H1 (cell line): ENCODE measurements around the gene GID8. TPM values are rescaled to one million over a fixed set of nuclear protein-coding genes. Genes with fewer than 3 reads are reported as not detected.

Experiments used
- CTCF ChIA-PET: fragments of 300-600 bp; sonication (Branson Sonifier 250); formaldehyde crosslinking; loops from one replicate; lab custom pipeline; 2021; ENCODE audit not compliant: partially characterized antibody; lab: Charles Lee
- POLR2A ChIA-PET: fragments of 300-600 bp; sonication (Branson Sonifier 250); formaldehyde crosslinking; loops from one replicate; lab custom pipeline; 2021; ENCODE audit warnings: inconsistent platforms; ENCODE audit not compliant: partially characterized antibody; lab: Charles Lee
- DNase-seq, 2 experiments: peaks; one replicate each; pipeline versions ENCODE4 v3.0.0 to v3.0.0-alpha.2; 2010 to 2022; ENCODE audit warnings: low spot score in 2 of 2, low read depth in 1 of 2, mixed read lengths in 1 of 2
- FAIRE-seq: peaks from 2 replicates; lab custom pipeline; 2011; peaks lifted over from hg19 to GRCh38; lab: Jason Lieb, UNC
- H2AFZ ChIP-seq: 2 replicates; pipeline ENCODE4 v1.8.1; 2012; ENCODE audit warnings: low read length, inconsistent platforms
- H2AK5ac ChIP-seq: 2 replicates; pipeline ENCODE4 v1.6.1; 2013; ENCODE audit warnings: low read depth, low read length
- H2BK120ac ChIP-seq: replicated peaks from 2 replicates; pipeline ENCODE3; 2013; ENCODE audit warnings: low read depth, low read length, inconsistent platforms
- H2BK12ac ChIP-seq: 2 replicates; pipeline ENCODE4 v1.6.1; 2013; ENCODE audit warnings: low read depth, low read length
- H2BK15ac ChIP-seq: 2 replicates; pipeline ENCODE4 v1.6.1; 2013; ENCODE audit warnings: low read length
- H2BK20ac ChIP-seq: 2 replicates; pipeline ENCODE4 v1.6.1; 2013; ENCODE audit warnings: low read length
- H2BK5ac ChIP-seq: 2 replicates; pipeline ENCODE4 v1.6.1; 2013; ENCODE audit warnings: low read depth, low read length
- H3K14ac ChIP-seq: 2 replicates; pipeline ENCODE4 v1.6.1; 2013; ENCODE audit warnings: inconsistent platforms; ENCODE audit not compliant: insufficient read length
- H3K18ac ChIP-seq: 2 replicates; pipeline ENCODE4 v1.6.1; 2013; ENCODE audit warnings: low read length; ENCODE audit errors: extremely low read depth
- H3K23ac ChIP-seq: 2 replicates; pipeline ENCODE4 v1.6.1; 2013; ENCODE audit warnings: inconsistent platforms; ENCODE audit not compliant: insufficient read length
- H3K23me2 ChIP-seq: 2 replicates; pipeline ENCODE4 v1.6.1; 2013; ENCODE audit warnings: low read depth, low read length
- H3K27ac ChIP-seq: 2 replicates; pipeline ENCODE4 v1.6.1; 2011; ENCODE audit warnings: low read depth, low read length, inconsistent platforms
- H3K27me3 ChIP-seq, 4 experiments: replicated peaks in 1 of 4; 1 replicate in 1 of 4; 2 replicates in 3 of 4; pipeline versions ENCODE4 v1.6.1 to v1.8.1; 2011 to 2013; ENCODE audit warnings: low read length in 3 of 4, mild to moderate bottlenecking in 3 of 4, inconsistent platforms in 2 of 4, mixed read lengths in 2 of 4, moderate library complexity in 1 of 4; ENCODE audit not compliant: control insufficient read depth in 3 of 4, insufficient read depth in 3 of 4; ENCODE audit errors: extremely low read depth in 1 of 4
- H3K36me3 ChIP-seq, 4 experiments: 2 replicates each; pipeline versions ENCODE4 v1.6.1 to v1.8.1; 2011 to 2013; ENCODE audit warnings: mild to moderate bottlenecking in 4 of 4, low read length in 3 of 4, moderate library complexity in 2 of 4, control low read depth in 1 of 4, inconsistent platforms in 1 of 4; ENCODE audit not compliant: insufficient read depth in 4 of 4, control insufficient read depth in 2 of 4
- H3K4ac ChIP-seq: replicated peaks from 2 replicates; pipeline ENCODE3; 2013; ENCODE audit warnings: low read length, low read depth, mixed read lengths, inconsistent platforms; ENCODE audit not compliant: insufficient read length
- H3K4me1 ChIP-seq, 4 experiments: replicated peaks in 1 of 4; 1 replicate in 1 of 4; 2 replicates in 3 of 4; pipeline versions ENCODE4 v1.6.1 to v1.8.1; 2011 to 2013; ENCODE audit warnings: low read length in 3 of 4, inconsistent platforms in 2 of 4, mixed read lengths in 1 of 4; ENCODE audit not compliant: insufficient read depth in 4 of 4, control insufficient read depth in 3 of 4
- H3K4me2 ChIP-seq, 2 experiments: 2 replicates each; pipeline versions ENCODE4 v1.6.1 to v1.8.1; 2011 to 2013; ENCODE audit warnings: low read depth in 2 of 2, low read length in 2 of 2, control low read depth in 1 of 2, inconsistent platforms in 1 of 2, mild to moderate bottlenecking in 1 of 2; ENCODE audit not compliant: insufficient read depth in 1 of 2
- H3K4me3 ChIP-seq, 4 experiments: fragments of 200-600, 300-600 bp in 1 of 4; sonication (generic), shearing (Covaris generic), sonication (Bioruptor Twin) in 1 of 4; 2 replicates each; pipeline versions ENCODE4 v1.5.1 to v1.8.1; 2011 to 2016; ENCODE audit warnings: low read length in 4 of 4, low read depth in 3 of 4, control low read depth in 2 of 4, inconsistent platforms in 2 of 4, mild to moderate bottlenecking in 2 of 4, mixed read lengths in 1 of 4, moderate library complexity in 1 of 4; ENCODE audit not compliant: insufficient read depth in 2 of 4; ENCODE audit errors: extremely low read depth in 1 of 4
- H3K56ac ChIP-seq: replicated peaks from 2 replicates; pipeline ENCODE3; 2013; ENCODE audit warnings: low read depth, mild to moderate bottlenecking, mixed read lengths, low read length, inconsistent platforms; ENCODE audit not compliant: insufficient read length
- H3K79me1 ChIP-seq: 2 replicates; pipeline ENCODE4 v1.6.1; 2013; ENCODE audit warnings: low read depth, low read length, control low read depth
- H3K79me2 ChIP-seq, 2 experiments: 2 replicates each; pipeline versions ENCODE4 v1.6.1 to v1.8.1; 2012 to 2013; ENCODE audit warnings: low read length in 2 of 2, mild to moderate bottlenecking in 2 of 2, inconsistent platforms in 1 of 2; ENCODE audit not compliant: insufficient read depth in 2 of 2, control insufficient read depth in 1 of 2
- H3K9ac ChIP-seq, 4 experiments: replicated peaks in 1 of 4; 1 replicate in 1 of 4; 2 replicates in 3 of 4; pipeline versions ENCODE4 v1.6.1 to v1.8.1; 2011 to 2013; ENCODE audit warnings: low read depth in 3 of 4, low read length in 3 of 4, control low read depth in 2 of 4, mild to moderate bottlenecking in 2 of 4, moderate library complexity in 2 of 4, inconsistent platforms in 1 of 4; ENCODE audit errors: extremely low read depth in 1 of 4
- H3K9me3 ChIP-seq, 2 experiments: 2 replicates each; pipeline versions ENCODE4 v1.6.1 to v1.8.1; 2012 to 2013; ENCODE audit warnings: mild to moderate bottlenecking in 2 of 2, moderate library complexity in 2 of 2, control low read depth in 1 of 2, inconsistent platforms in 1 of 2, low read depth in 1 of 2, low read length in 1 of 2, mixed read lengths in 1 of 2; ENCODE audit not compliant: insufficient read depth in 2 of 2
- H4K20me1 ChIP-seq, 2 experiments: replicated peaks in 1 of 2; 2 replicates each; pipeline versions ENCODE3 to v1.8.1; 2011 to 2013; ENCODE audit warnings: inconsistent platforms in 2 of 2, low read length in 2 of 2, mild to moderate bottlenecking in 1 of 2; ENCODE audit not compliant: insufficient read depth in 2 of 2, control insufficient read depth in 1 of 2
- H4K5ac ChIP-seq: 2 replicates; pipeline ENCODE4 v1.6.1; 2013; ENCODE audit warnings: low read length, low read depth, mixed read lengths, inconsistent platforms; ENCODE audit not compliant: insufficient read length
- H4K8ac ChIP-seq: 2 replicates; pipeline ENCODE4 v1.8.0; 2013; ENCODE audit warnings: mild to moderate bottlenecking, moderate library complexity, low read length, inconsistent platforms; ENCODE audit not compliant: insufficient read depth; ENCODE audit errors: extremely low read depth
- H4K91ac ChIP-seq: replicated peaks from 2 replicates; pipeline ENCODE3; 2013; ENCODE audit warnings: low read length, mixed read lengths, inconsistent platforms; ENCODE audit not compliant: insufficient read length
- CBX8 ChIP-seq: fragments of 300-800, 300-1000 bp; sonication (generic); IDR thresholded peaks from 2 replicates; pipeline ENCODE4 v1.7.1; 2016; ENCODE audit warnings: low read depth, low read length, borderline replicate concordance
- EGR1 ChIP-seq: IDR thresholded peaks from 2 replicates; pipeline ENCODE4 v1.6.1; 2011; ENCODE audit warnings: low read depth, low read length, borderline replicate concordance
- GABPA ChIP-seq: IDR thresholded peaks from 2 replicates; pipeline ENCODE4 v1.6.1; 2011; ENCODE audit warnings: mild to moderate bottlenecking, low read length, moderate library complexity, borderline replicate concordance; ENCODE audit not compliant: insufficient read depth
- MAFK ChIP-seq: IDR thresholded peaks from 2 replicates; pipeline ENCODE4 v1.6.1; 2012; ENCODE audit warnings: low read depth, mild to moderate bottlenecking, improper control_type of control experiment, low read length
- NANOG ChIP-seq: IDR thresholded peaks from 2 replicates; pipeline ENCODE4 v1.6.1; 2011; ENCODE audit warnings: low read length, low read depth, mild to moderate bottlenecking, inconsistent platforms; ENCODE audit not compliant: insufficient read depth, poor library complexity, severe bottlenecking
- PHF8 ChIP-seq: fragments of 200-600 bp; sonication (generic); conservative IDR thresholded peaks from 2 replicates; pipeline ENCODE4 v1.7.1; 2012; ENCODE audit warnings: low read depth, mild to moderate bottlenecking, inconsistent platforms, low read length, moderate library complexity
- POU5F1 ChIP-seq: IDR thresholded peaks from 2 replicates; pipeline ENCODE4 v1.6.1; 2011; ENCODE audit warnings: low read depth, mild to moderate bottlenecking, low read length, moderate library complexity
- RFX5 ChIP-seq: IDR thresholded peaks from 2 replicates; pipeline ENCODE4 v1.6.1; 2011; ENCODE audit warnings: low read depth, low read length, improper control_type of control experiment, borderline replicate concordance
- SIRT6 ChIP-seq: IDR thresholded peaks from one replicate; pipeline ENCODE4 v1.7.1; 2012; ENCODE audit warnings: low read length, inconsistent platforms
- YY1 ChIP-seq: IDR thresholded peaks from 2 replicates; pipeline ENCODE4 v1.6.1; 2011; ENCODE audit warnings: low read depth, mild to moderate bottlenecking, low read length
- WGBS, 2 experiments: shearing (Covaris generic) in 1 of 2; methylation state at CpG; one replicate each; pipeline versions ENCODE4 v1.1.6 to v1.1.7; 2013 to 2015; ENCODE audit warnings: low lambda C conversion rate in 2 of 2, mixed read lengths in 2 of 2, inconsistent platforms in 1 of 2, low coverage in 1 of 2, missing lambda C conversion rate in 1 of 2; ENCODE audit not compliant: insufficient replicate concordance in 2 of 2, insufficient coverage in 1 of 2, insufficient read length in 1 of 2; ENCODE audit errors: extremely low coverage in 1 of 2, missing lambda C conversion rate in 1 of 2; 5-methylcytosine and 5-hydroxymethylcytosine counted together
- polyA plus RNA-seq, 7 experiments: library from polyadenylated mRNA; depleted of rRNA in 3 of 7; stranded (reverse) in 5 of 7; unstranded in 2 of 7; fragments of >200 nt in 5 of 7; fragments of 200-250 nt in 2 of 7; gene quantifications; 1 replicate in 5 of 7; 2 replicates in 1 of 7; 4 replicates in 1 of 7; pipeline versions ENCODE4 v1.2.1 to v1.2.3, GENCODE V29; 2011 to 2013; ENCODE audit warnings: missing spikeins in 2 of 7, mixed read lengths in 2 of 7
- total RNA-seq: library from RNA; stranded (reverse); fragmentation: NEBNext Ultra II Directional; extraction: Animal tissue kit (Norgen Biotek cat#: 25700); gene quantifications from 2 replicates; pipeline ENCODE4 v1.2.1, GENCODE V29; 2021
- TF ChIP-seq, protein P1 (sequence below), 3 experiments: IDR thresholded peaks; 1 replicate in 2 of 3; 2 replicates in 1 of 3; pipeline versions ENCODE4 v1.5.1 to v1.6.1; 2011; ENCODE audit warnings: low read length in 3 of 3, mild to moderate bottlenecking in 3 of 3, inconsistent platforms in 2 of 3, low read depth in 1 of 3, moderate library complexity in 1 of 3; ENCODE audit not compliant: insufficient read depth in 1 of 3; ENCODE audit errors: control extremely low read depth in 1 of 3

The GID8 gene
- total and polyA plus RNA-seq, 2 of the 8 experiments (the other 6 are each of a cell fraction or from before 2014, with no cell fraction given), result 39.7 to 72.9 TPM

DNA sequence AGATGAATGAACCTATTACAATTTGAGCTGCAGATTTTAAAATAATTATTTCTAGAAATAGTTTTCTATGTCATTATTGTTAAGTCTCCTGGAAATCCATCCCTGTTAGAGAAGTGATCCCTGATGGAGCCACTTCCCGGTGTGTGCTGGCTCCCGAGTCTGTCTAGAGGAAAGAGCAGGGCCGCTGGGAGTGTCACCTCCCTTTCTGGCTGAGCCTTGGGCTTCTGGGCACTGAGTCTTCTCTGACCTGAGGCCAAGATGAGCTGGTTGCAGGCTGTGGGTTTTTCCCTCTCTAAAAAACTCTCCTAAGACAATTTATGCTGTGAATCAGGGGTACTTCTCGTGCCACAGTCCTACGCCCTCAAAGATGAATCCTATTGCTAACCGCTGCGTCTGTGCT is 47.5 kb upstream of the GID8 start:
- peaks cover 6 to 8% of the 10 kb centered on the region in 2 experiments for H4K20me1 ChIP-seq
- H2AFZ ChIP-seq, result no peak overlapping the region
- H3K56ac ChIP-seq, result no peak overlapping the region
- H3K4me2 ChIP-seq, result no peak overlapping the region
- H3K4me3 ChIP-seq, result no peak overlapping the region
- H3K27ac ChIP-seq, result no peak overlapping the region
- 93% methylated on average over 7 of the region's 7 CpGs; no CpG with 5 or more reads in 1 of the 2 experiments for WGBS, 2 experiments
- H3K14ac ChIP-seq, result no peak overlapping the region
- H2BK5ac ChIP-seq, result no peak overlapping the region
- H2BK15ac ChIP-seq, result no peak overlapping the region
- H3K18ac ChIP-seq, result no peak overlapping the region
- no peaks in the 10 kb centered on the region for H3K27me3 ChIP-seq
- no peak overlapping the region for H2BK20ac ChIP-seq
- H4K5ac ChIP-seq, result no peak overlapping the region
- peaks cover 0 to 3% of the 10 kb centered on the region in 2 experiments; a peak in 1 of 4 replicates for H3K9me3 ChIP-seq
- H3K23ac ChIP-seq, result no peak overlapping the region
- CTCF ChIA-PET, result interaction anchor here (0.6 to 6.4 kb wide), 8 partner anchors 9 to 23 kb away, joined by 3 to 56 read pairs (median 5); no protein-coding TSS in a partner anchor
- no peak overlapping the region for H2AK5ac ChIP-seq
- FAIRE-seq (no peak), DNase-seq (no peak)
- no peak overlapping the region for H2BK120ac ChIP-seq
- H2BK12ac ChIP-seq, result no peak overlapping the region
- POLR2A ChIA-PET, result interaction anchor here (1.3 to 8.5 kb wide), 4 partner anchors 9 to 45 kb away, joined by 3 to 88 read pairs (median 5); no protein-coding TSS in a partner anchor
- peaks cover 0 to 5% (median 0%) of the 10 kb centered on the region in 4 experiments; a peak in 3 of 7 replicates for H3K4me1 ChIP-seq
- H3K4ac ChIP-seq, result no peak overlapping the region
- H3K79me1 ChIP-seq, result no peaks in the 10 kb centered on the region
- H4K91ac ChIP-seq, result no peak overlapping the region
- H3K36me3 ChIP-seq, result peaks cover 57 to 80% (median 70%) of the 10 kb centered on the region in 4 experiments
- H4K8ac ChIP-seq, result no peak overlapping the region
- H3K9ac ChIP-seq, result no peak overlapping the region
- H3K79me2 ChIP-seq, result no peaks in the 10 kb centered on the region
- H3K23me2 ChIP-seq, result no peaks in the 10 kb centered on the region
- TF ChIP-seq EGR1, result no peak
- no peak for TF ChIP-seq CBX8
- no peak for TF ChIP-seq YY1
- no peak for TF ChIP-seq MAFK
- TF ChIP-seq PHF8, result no peak
- TF ChIP-seq, protein P1, sequence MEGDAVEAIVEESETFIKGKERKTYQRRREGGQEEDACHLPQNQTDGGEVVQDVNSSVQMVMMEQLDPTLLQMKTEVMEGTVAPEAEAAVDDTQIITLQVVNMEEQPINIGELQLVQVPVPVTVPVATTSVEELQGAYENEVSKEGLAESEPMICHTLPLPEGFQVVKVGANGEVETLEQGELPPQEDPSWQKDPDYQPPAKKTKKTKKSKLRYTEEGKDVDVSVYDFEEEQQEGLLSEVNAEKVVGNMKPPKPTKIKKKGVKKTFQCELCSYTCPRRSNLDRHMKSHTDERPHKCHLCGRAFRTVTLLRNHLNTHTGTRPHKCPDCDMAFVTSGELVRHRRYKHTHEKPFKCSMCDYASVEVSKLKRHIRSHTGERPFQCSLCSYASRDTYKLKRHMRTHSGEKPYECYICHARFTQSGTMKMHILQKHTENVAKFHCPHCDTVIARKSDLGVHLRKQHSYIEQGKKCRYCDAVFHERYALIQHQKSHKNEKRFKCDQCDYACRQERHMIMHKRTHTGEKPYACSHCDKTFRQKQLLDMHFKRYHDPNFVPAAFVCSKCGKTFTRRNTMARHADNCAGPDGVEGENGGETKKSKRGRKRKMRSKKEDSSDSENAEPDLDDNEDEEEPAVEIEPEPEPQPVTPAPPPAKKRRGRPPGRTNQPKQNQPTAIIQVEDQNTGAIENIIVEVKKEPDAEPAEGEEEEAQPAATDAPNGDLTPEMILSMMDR (IDR thresholded peaks at IDR 0.05; ENCODE audit: control extremely low read depth in 1 of 3, insufficient read depth in 1 of 3, low read depth in 1 of 3, low read length in 3 of 3), result no peak
- no peak for TF ChIP-seq SIRT6
- no peak for TF ChIP-seq GABPA
- TF ChIP-seq RFX5, result no peak
- no peak for TF ChIP-seq POU5F1
- TF ChIP-seq NANOG, result no peak
